ENCODE data around the gene ADCY2. TPM values are rescaled to one million over a fixed set of nuclear protein-coding genes. Genes with fewer than 3 reads are reported as not detected.

Gene ADCY2
- 10 to 100 TPM in 1 of 2 donors, 1 to 10 TPM in 1; 8.3 to 15.1 TPM for total RNA-seq
- long read RNA-seq, donor 1, full-length matches to known transcripts: 2 of 6 reads
- long read RNA-seq, donor 1, partial matches to known transcripts: 2 of 6 reads
- long read RNA-seq, donor 1, other reads (novel, unspliced or antisense): 2 of 6 reads
- long read RNA-seq, donor 2, partial matches to known transcripts: 3 of 9 reads
- long read RNA-seq, donor 2, other reads (novel, unspliced or antisense): 6 of 9 reads

GRCh38 chr5:7395947-7396712, at the start of gene ADCY2:
Gene ADCY2, plus strand, starts transcription at chr5:7396138. Its CDS starts 159 bp downstream, at chr5:7396297.
- DNase-seq (ENCODE audit: low spot score): no peak
- intact Hi-C loops (cut with DNase I): loop anchor here (10.0 kb wide), 4 partner anchors 349 to 631 kb away; no protein-coding TSS in a partner anchor

DNA sequence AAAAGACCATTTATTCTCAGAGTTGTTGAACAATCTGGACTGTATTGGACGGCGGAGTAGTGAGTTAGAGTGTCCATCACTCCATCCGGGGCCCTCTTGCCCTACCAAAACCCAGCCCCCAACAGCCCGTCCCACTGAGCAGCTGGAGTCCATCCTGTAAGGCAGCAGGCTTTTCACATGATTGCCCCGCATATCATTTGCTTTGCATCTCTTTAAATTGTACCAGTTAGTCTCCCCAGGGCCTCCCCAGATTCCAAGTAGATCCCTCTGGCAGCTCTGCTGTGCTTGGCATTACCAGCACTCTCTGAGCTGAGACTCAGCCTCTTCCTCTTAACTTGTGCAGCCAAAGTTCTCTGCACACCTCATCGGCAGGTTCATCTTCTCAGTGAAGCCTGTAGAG, 48.6 kb upstream of the ADCY2 start:
- intact Hi-C loops (cut with DNase I): no loop called here
- DNase-seq (ENCODE audit: low spot score): no peak

GRCh38 chr5:7348168-7348854, 47.6 kb upstream of the ADCY2 start:
- intact Hi-C loops (cut with DNase I): no loop called here

GRCh38 chr5:7361593-7361992, 34.3 kb upstream of the ADCY2 start:
- intact Hi-C loops (cut with DNase I): no loop called here
- no peak for DNase-seq (ENCODE audit: low spot score)

More at GRCh38 chr5:7348168-7348854, 47.6 kb upstream of the ADCY2 start:
- DNase-seq (ENCODE audit: low spot score): no peak

GRCh38 chr5:7363067-7363677, 32.8 kb upstream of the ADCY2 start:
- no peak for DNase-seq (ENCODE audit: low spot score)
- intact Hi-C loops (cut with DNase I): no loop called here

DNA sequence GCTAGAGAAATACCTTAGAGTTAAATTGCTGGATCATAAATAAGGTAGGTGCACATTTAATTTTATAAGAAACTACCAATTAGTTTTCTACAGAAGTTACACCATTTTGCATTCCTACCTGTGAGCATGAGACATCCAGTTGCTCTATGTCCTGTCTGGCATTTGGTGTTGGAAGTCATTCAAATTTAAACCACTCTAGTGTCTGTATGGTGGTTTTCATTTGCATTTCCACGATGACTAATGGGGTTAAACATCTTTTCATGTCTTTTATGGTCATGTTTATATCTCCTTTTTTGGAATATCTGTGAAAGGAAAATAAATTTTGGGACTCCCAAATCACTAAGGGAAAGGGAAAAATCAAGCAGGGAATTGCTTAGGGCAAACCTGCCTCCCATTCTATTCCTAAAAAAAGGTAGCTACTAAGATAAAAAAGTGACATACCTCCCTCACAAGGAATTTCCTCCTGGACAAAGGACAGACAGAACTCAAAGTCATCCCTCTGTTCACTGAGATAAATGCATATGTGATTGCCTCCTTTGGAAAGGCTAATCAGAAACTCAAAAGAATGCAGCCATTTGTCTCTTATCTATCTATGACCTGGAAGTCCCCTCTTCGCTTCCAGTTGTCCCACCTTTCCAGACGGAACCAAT, 31.6 kb upstream of the ADCY2 start:
- intact Hi-C loops (cut with DNase I): no loop called here
- DNase-seq (ENCODE audit: low spot score): no peak

DNA sequence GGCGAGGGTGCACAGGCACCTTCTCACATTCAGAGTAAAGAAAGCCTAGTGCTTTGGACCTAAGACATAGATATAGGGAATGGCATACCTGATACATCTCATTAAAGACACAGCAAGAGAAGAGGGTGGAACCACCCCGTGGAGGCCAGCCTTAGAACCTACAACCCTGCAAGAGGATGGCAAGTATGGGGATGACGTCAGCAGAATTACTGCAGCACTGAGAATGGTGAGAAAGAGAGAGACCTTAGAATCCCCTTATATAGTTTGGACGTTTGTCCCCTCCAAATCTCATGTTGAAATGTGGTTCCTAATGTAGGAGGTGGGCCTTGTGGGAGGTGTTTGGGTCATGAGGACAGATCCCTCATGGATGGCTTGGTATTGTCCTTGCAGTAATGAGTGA, 28.2 kb upstream of the ADCY2 start:
- no peak for DNase-seq (ENCODE audit: low spot score)
- intact Hi-C loops (cut with DNase I): no loop called here

- intact Hi-C loops (cut with DNase I): no loop called here
- DNase-seq (ENCODE audit: low spot score): no peak
These were observed 23.5 kb upstream of the ADCY2 start for GRCh38 chr5:7372399-7372798.

GRCh38 chr5:7374186-7374585, 21.8 kb upstream of the ADCY2 start:
- DNase-seq (ENCODE audit: low spot score): no peak
- intact Hi-C loops (cut with DNase I): no loop called here

DNA sequence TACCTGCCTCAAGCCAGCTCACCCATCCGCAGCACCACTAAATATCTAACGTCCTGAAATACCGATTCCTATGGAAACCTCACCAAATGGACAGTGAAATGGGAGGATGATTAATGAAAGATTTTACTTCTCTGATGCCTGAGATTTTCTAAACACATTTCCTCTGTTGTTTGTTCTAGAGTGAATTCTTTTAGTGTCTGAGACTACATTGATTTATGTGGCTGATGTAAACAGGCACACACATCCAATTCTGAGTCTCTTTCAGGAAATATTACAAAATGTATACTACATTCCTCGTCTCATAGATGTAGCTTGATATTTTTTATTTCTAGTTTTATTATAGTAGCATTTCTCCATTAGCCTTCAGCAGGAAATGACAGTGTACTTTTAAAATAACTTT, 20.5 kb upstream of the ADCY2 start:
- DNase-seq (ENCODE audit: low spot score): no peak
- intact Hi-C loops (cut with DNase I): no loop called here

DNA sequence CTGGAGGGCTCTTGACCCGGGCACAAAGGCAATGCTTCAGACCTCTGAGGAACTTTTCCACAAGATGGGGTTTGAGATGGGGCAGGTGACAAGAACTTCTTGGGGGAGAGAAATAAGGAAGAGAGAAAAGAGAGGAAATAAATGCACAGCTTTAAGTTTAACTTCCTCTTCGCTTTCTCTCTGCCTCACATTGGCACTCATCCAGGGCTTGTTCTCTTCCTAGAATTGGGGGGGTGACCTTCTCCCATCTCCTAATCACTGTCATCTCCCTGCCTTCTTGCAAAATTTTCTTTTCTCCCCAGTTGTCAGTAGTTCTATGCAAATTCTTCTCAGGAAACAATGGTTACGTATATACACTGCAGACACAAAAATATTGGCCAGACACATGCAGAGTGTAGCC, 19.1 kb upstream of the ADCY2 start:
- intact Hi-C loops (cut with DNase I): no loop called here
- no peak for DNase-seq (ENCODE audit: low spot score)

DNA sequence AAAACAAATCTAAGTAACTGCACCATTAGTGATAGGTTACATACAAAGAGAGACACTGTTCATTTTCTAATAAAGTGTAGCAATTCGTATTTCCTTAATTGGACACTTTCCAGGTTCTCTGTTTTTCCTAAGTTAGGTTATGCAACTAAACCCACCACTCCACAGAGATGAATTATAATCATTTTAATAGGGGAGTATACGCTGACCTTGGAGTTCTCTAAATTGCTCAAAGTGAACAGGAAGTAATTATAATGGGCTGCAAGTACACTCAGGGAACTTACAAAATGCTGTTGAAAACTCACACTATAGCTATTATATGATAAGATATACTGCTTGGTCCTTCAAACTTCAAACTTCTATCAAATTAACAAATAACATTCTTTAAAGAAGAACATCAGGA, 18.2 kb upstream of the ADCY2 start:
- intact Hi-C loops (cut with DNase I): no loop called here
- no peak for DNase-seq (ENCODE audit: low spot score)

- no peak for DNase-seq (ENCODE audit: low spot score)
- intact Hi-C loops (cut with DNase I): no loop called here
These were observed 13.3 kb upstream of the ADCY2 start for GRCh38 chr5:7382588-7382987.

GRCh38 chr5:7385681-7386080, 10.3 kb upstream of the ADCY2 start:
- DNase-seq (ENCODE audit: low spot score): no peak
- intact Hi-C loops (cut with DNase I): no loop called here

DNA sequence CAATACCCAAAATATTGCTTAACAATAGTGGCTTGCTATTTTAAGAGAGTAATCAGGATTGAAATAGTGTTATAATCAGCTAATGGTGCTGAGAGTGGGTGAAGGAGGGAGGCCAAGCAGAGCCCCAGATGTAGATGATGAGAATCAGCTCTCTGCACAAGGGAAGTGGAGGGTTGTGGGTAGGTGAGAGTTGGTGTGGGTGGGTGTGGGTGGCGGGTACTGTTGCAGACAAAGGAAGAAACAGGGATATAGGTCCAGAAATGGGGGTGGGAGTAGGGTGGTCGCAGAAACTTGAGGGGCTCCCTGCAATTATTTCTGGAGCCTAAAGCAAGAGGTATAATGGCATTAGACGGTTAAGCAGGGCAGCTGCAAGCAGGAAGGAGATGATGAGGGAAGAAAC, 7.4 kb upstream of the ADCY2 start:
- DNase-seq (ENCODE audit: low spot score): no peak
- intact Hi-C loops (cut with DNase I): no loop called here

- intact Hi-C loops (cut with DNase I): loop anchor here (10.0 kb wide), 4 partner anchors 354 to 626 kb away; no protein-coding TSS in a partner anchor
- no peak for DNase-seq (ENCODE audit: low spot score)
These were observed 4.7 kb upstream of the ADCY2 start for GRCh38 chr5:7391215-7391614.

DNA sequence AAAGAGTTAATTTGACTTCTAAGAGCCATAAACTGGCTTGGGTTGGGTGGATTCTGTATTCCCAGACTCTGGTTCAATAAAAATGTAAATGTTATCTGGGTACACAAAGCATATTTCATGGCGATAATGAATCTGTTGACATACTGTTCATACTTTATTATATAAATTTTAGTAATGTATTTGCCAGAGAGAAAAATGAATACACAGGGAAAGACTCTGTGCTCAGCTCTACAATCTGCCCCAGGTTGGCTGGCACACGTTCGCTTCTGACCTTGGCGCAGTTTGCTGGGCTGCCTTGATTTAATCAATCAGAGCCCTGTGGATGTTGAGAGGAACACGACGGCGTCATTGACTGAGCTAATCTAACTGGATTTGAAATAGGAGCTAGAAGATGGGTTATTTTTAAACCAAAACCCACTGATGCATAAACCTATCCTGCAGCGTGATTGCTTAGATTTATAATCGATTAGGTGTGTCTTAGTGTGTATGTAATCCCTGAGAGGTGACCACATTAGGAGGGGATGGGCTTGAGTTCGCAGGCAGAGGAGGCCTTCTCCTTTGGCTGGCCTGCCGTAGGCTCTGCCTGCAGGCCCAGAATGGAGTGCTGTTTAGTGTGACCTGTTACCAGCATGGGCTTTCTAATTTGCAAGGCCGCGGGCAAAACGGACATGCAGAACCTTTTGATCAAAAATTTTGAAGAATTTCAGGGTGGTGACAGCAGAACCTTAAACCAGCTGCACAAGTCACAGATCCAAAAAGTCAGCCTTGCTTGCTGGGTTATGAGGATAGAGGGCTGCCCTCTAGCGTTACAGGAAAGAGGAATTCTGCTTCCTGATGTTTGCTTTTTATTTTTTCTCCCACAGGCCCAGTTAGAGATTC, 3.9 kb upstream of the ADCY2 start:
- no peak for DNase-seq (ENCODE audit: low spot score)
- intact Hi-C loops (cut with DNase I): loop anchor here (10.0 kb wide), 4 partner anchors 353 to 627 kb away; no protein-coding TSS in a partner anchor

DNA sequence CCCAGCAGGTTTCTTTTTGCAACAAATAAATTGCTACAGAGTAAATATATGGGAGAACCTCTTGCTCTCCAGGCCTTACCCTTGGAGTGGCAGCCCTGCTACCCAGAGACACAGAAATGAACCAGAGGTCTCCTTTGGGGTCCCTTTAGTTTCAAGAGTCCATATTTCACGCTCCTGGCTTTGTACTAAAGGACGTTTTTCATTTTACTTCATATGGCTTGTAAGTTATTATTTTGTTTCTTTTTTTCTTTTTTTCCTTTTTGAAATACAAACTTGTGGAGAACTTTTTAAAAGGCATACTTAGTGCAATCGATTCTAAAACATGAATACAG, 3.3 kb upstream of the ADCY2 start:
- intact Hi-C loops (cut with DNase I): loop anchor here (10.0 kb wide), 4 partner anchors 352 to 628 kb away; no protein-coding TSS in a partner anchor

More for the DNA sequence above, 3.3 kb upstream of the ADCY2 start:
- DNase-seq (ENCODE audit: low spot score): no peak
